ENCODE measurements around the gene ARNT2.
"Not testable (repeated sequence)": the region's sequence is repeated elsewhere in the genome, so short reads cannot be mapped to it uniquely, and the experiment has no call there.

The ARNT2 gene

GRCh38 chr15:80633221-80633620 is 229.0 kb downstream of the ARNT2 start:
- DNase-seq = no peak

GRCh38 chr15:80635953-80636352 is 231.8 kb downstream of the ARNT2 start:
- no peak for DNase-seq

- DNase-seq = no peak
Observed at GRCh38 chr15:80636675-80637074, 232.5 kb downstream of the ARNT2 start.

- no peak for DNase-seq
Observed at GRCh38 chr15:80637747-80638146, 233.6 kb downstream of the ARNT2 start.

GRCh38 chr15:80638553-80639167 is 234.5 kb downstream of the ARNT2 start:
- no peak for DNase-seq

- no peak for DNase-seq
Observed at GRCh38 chr15:80639168-80639555, 235.0 kb downstream of the ARNT2 start.

GRCh38 chr15:80640531-80641121 is 236.4 kb downstream of the ARNT2 start:
- no peak for DNase-seq

GRCh38 chr15:80641384-80641783 is 237.2 kb downstream of the ARNT2 start:
- no peak for DNase-seq

- no peak for DNase-seq
Observed at GRCh38 chr15:80643431-80643951, 239.3 kb downstream of the ARNT2 start.

- no peak for DNase-seq
Observed at GRCh38 chr15:80645494-80646065, 241.4 kb downstream of the ARNT2 start.

- not testable (repeated sequence) for DNase-seq
Observed at GRCh38 chr15:80647424-80647823, 243.2 kb downstream of the ARNT2 start.

Data from NCI-H345 (cell line).